Glutamatergic neuron (in vitro differentiated cells): ENCODE data around the gene TCF12. TPM values are rescaled to one million over a fixed set of nuclear protein-coding genes. Genes with fewer than 3 reads are reported as not detected.

ENCODE experiments used
- DNase-seq: peaks from one replicate; pipeline ENCODE4 v3.0.0; 2022
- H3K27ac Mint-ChIP-seq: one replicate; pipeline ENCODE4 v1.8.0; 2020; ENCODE audit warnings: mild to moderate bottlenecking, mixed read lengths, inconsistent platforms; ENCODE audit not compliant: unreplicated experiment
- H3K27me3 Mint-ChIP-seq: one replicate; pipeline ENCODE4 v1.8.0; 2020; ENCODE audit warnings: mild to moderate bottlenecking, moderate library complexity, mixed read lengths, inconsistent platforms; ENCODE audit not compliant: unreplicated experiment
- H3K36me3 Mint-ChIP-seq: one replicate; pipeline ENCODE4 v1.8.0; 2020; ENCODE audit warnings: mild to moderate bottlenecking, mixed read lengths, inconsistent platforms; ENCODE audit not compliant: unreplicated experiment
- H3K4me1 Mint-ChIP-seq: one replicate; pipeline ENCODE4 v1.8.0; 2020; ENCODE audit warnings: mild to moderate bottlenecking, low read depth, mixed read lengths, inconsistent platforms; ENCODE audit not compliant: unreplicated experiment
- H3K4me3 Mint-ChIP-seq: one replicate; pipeline ENCODE4 v1.8.0; 2020; ENCODE audit warnings: mild to moderate bottlenecking, mixed read lengths, inconsistent platforms; ENCODE audit not compliant: unreplicated experiment
- H3K9me3 Mint-ChIP-seq: one replicate; pipeline ENCODE4 v1.8.0; 2020; ENCODE audit warnings: mild to moderate bottlenecking, moderate library complexity, mixed read lengths, inconsistent platforms; ENCODE audit not compliant: unreplicated experiment
- total RNA-seq: library from RNA; stranded (reverse); fragmentation: NEBNext Ultra II Directional; extraction: Animal tissue kit (Norgen Biotek cat#: 25700); gene quantifications from one replicate; pipeline ENCODE4 v1.2.1, GENCODE V29; 2021; ENCODE audit not compliant: unreplicated experiment
- TF ChIP-seq, protein P1 (sequence below): fragments of 200-600 bp; sonication (generic); IDR thresholded peaks from one replicate; pipeline ENCODE4 v1.5.0; 2021; ENCODE audit not compliant: partially characterized antibody, unreplicated experiment

Gene TCF12
- total RNA-seq, 1 donor from 2014 or later: 140 TPM

DNA sequence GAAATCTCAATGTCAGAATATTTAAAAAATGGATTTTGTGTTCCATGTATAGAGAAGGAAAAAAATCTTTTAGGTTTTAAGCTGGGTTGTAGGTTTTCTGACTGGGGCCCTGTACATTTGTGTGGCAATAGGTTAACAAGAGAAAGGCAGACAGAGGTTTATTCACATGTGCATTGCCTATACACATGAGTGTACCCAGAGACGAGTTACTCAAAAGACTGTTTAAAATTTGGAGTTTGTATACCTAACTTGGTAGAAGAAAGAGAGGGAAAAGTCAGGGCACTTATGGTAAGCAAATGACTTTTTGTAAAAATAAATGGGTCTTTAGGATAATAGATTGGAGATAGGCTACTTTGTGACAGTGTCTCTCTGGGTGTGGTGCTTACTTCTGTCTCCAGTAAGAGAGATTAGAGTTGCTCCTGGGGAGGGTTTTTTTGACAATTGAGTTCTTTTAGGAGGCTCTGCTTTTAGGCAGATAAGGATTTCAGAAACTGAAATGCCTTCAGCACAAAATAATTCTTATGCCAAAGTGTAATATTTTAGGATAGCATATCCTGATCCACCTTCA is 225.2 kb downstream of the TCF12 start:
- no peak for DNase-seq
- Mint-ChIP-seq H3K36me3 (no peaks in the 10 kb centered on the region), H3K4me3 (no peak overlapping the region), H3K27me3 (no peaks in the 10 kb centered on the region), H3K4me1 (peaks cover 33% of the 10 kb centered on the region), H3K27ac (no peak overlapping the region), H3K9me3 (no peaks in the 10 kb centered on the region)
- TF ChIP-seq, protein P1, sequence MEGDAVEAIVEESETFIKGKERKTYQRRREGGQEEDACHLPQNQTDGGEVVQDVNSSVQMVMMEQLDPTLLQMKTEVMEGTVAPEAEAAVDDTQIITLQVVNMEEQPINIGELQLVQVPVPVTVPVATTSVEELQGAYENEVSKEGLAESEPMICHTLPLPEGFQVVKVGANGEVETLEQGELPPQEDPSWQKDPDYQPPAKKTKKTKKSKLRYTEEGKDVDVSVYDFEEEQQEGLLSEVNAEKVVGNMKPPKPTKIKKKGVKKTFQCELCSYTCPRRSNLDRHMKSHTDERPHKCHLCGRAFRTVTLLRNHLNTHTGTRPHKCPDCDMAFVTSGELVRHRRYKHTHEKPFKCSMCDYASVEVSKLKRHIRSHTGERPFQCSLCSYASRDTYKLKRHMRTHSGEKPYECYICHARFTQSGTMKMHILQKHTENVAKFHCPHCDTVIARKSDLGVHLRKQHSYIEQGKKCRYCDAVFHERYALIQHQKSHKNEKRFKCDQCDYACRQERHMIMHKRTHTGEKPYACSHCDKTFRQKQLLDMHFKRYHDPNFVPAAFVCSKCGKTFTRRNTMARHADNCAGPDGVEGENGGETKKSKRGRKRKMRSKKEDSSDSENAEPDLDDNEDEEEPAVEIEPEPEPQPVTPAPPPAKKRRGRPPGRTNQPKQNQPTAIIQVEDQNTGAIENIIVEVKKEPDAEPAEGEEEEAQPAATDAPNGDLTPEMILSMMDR: no peak

- TF ChIP-seq, protein P1: no peak
- Mint-ChIP-seq H3K27me3 (no peaks in the 10 kb centered on the region), H3K4me3 (no peak overlapping the region), H3K9me3 (no peaks in the 10 kb centered on the region), H3K36me3 (no peaks in the 10 kb centered on the region), H3K4me1 (peaks cover 28% of the 10 kb centered on the region), H3K27ac (no peak overlapping the region)
- no peak for DNase-seq
These were observed 226.0 kb downstream of the TCF12 start for GRCh38 chr15:57144448-57144847.

DNA sequence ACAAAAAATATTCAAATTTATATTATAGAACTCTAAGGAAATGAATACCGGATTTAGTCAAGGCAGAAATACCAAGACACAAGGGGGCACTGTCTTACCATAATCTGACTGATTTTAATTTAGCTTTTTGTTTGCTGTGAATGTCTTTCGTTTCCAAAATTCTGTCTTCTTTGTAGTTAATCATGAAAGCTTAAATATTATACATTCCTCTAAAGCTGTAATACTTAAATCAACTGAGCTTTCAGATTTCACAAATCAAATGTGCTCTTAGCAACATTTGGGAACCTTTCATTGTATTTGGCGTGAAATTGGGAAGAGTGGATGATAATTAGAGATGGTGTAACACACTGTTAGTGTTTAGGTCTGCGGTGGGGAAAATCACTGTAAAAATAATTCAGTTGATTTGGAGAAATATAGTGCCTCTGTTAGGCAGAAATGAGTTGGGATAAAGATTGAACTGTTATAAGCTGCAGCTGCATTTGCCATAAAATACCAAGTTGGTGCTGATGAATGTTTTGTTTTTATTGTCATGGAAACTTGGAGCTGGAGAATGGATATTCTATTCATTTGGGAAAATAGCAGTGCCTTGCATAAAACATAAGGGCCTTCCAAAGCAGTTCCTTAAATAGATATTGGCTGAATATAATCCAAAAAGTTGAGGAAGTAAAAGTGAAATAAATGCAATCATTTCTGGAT is 228.2 kb downstream of the TCF12 start:
- peak overlapping the region; percentile 56 for H3K4me3 Mint-ChIP-seq
- TF ChIP-seq, protein P1: peak; percentile 70

GRCh38 chr15:57147621-57148020 is 229.2 kb downstream of the TCF12 start:
- no peak for DNase-seq
- Mint-ChIP-seq H3K4me1 (peaks cover 23% of the 10 kb centered on the region), H3K9me3 (peaks cover 1% of the 10 kb centered on the region), H3K27me3 (peaks cover 3% of the 10 kb centered on the region), H3K27ac (no peak overlapping the region), H3K4me3 (no peak overlapping the region), H3K36me3 (no peaks in the 10 kb centered on the region)
- TF ChIP-seq, protein P1: no peak

More for the DNA sequence above, 228.2 kb downstream of the TCF12 start:
- Mint-ChIP-seq H3K36me3 (no peaks in the 10 kb centered on the region), H3K27ac (peak overlapping the region; percentile 56), H3K27me3 (peaks cover 3% of the 10 kb centered on the region), H3K4me1 (peaks cover 27% of the 10 kb centered on the region), H3K9me3 (no peaks in the 10 kb centered on the region)
- DNase-seq: no peak

DNA sequence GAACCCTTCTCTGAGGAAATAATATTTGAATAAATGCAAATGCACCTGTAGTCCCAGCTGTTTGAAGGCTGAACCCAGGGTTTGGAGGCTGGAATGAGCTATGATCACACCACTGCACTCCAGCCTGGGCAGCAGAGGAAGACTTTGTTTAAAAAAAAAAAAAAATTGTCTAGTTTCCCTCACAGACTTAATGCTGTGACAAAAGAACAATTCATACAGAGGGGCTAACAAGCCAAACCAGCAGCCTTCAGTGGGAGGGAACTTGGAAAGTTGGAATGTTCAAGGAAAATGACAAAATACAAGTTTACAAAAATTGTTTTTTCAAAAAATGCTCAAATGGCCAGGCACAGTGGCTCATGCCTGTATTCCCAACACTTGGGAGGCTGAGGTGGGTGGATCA is 229.8 kb downstream of the TCF12 start:
- Mint-ChIP-seq H3K4me1 (peaks cover 23% of the 10 kb centered on the region), H3K9me3 (peaks cover 1% of the 10 kb centered on the region), H3K27me3 (peaks cover 3% of the 10 kb centered on the region), H3K36me3 (no peaks in the 10 kb centered on the region), H3K4me3 (no peak overlapping the region), H3K27ac (no peak overlapping the region)
- TF ChIP-seq, protein P1: no peak
- DNase-seq: no peak
